Stimulated activated CD4-positive, alpha-beta T cell treated with anti-CD3 and anti-CD28 coated beads, Interleukin-4, amount 100 ng/mL, for 4 hours (primary cell): ENCODE results near the gene CNOT3.
"Not testable (repeated sequence)": the region's sequence is repeated elsewhere in the genome, so short reads cannot be mapped to it uniquely, and the experiment has no call there.

Source experiments
- DNase-seq, 2 experiments: peaks; one replicate each; pipeline ENCODE4 v3.0.0-alpha.2; 2020

Gene CNOT3

DNA sequence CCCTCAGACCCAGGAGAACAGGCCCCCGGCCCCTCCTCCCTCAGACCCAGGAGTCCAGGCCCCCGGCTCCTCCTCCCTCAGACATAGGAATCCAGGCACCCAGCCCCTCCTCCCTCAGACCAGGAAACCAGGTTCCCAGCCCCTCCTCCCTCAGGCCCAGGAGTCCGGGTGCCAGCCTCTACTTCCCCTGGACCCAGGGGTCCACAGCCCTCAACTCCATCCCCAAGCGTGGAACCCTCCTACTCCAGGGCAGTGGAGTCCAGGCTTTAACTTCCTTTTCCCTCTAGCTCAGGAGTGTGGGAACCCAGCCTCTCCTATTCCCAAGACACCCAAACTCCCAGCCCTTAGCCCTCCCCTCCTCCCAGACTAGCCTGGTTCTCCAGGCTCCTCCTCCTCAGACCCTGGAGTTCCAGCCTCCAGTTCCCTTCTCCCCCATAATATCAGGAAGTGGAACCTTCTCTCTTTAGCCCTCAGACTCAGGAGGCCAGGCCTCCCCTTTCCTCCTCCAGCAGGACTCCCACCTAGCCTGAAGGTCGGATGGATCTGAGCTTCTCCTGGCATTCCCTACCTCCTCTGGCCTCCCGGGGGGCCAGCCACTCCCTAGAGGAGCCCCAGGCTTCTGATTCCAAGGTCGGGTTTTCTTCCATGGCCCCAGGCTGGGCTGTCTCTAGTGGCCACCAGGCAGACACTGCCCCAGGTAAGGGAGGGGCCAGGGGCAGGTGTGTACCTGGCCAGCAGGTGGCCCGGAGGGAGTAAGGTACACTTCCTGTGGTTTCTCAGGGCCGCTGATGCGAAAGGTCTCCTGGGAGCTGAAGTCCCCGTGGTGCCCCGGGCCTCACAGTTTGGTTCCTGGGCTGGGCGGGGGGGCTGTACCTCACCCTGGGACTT, 35.2 kb downstream of the CNOT3 start, which contains the start of gene TMC4:
TSS of gene TMC4 (minus strand) at position 690 of the 888 bp plus-strand sequence. CDS start at position 647, 43 bp downstream.
- no peak for DNase-seq

DNA sequence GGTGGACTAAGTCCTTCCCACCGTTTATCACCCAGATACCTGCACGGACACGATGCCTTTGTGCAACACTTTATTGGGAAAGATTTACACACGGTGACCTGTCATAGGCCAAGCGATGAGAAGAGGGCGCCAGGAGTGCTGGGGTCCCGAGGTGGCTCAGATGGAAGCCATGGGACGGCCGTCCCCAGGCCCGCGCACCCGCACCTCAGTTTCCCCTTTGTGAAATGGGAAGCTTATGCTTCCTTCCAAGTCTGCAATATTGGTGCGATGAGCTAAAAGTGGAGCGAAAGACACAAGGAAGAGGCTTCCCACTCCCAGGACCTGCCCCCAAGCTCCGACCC, 35.8 kb downstream of the CNOT3 start:
- DNase-seq: no peak

DNA sequence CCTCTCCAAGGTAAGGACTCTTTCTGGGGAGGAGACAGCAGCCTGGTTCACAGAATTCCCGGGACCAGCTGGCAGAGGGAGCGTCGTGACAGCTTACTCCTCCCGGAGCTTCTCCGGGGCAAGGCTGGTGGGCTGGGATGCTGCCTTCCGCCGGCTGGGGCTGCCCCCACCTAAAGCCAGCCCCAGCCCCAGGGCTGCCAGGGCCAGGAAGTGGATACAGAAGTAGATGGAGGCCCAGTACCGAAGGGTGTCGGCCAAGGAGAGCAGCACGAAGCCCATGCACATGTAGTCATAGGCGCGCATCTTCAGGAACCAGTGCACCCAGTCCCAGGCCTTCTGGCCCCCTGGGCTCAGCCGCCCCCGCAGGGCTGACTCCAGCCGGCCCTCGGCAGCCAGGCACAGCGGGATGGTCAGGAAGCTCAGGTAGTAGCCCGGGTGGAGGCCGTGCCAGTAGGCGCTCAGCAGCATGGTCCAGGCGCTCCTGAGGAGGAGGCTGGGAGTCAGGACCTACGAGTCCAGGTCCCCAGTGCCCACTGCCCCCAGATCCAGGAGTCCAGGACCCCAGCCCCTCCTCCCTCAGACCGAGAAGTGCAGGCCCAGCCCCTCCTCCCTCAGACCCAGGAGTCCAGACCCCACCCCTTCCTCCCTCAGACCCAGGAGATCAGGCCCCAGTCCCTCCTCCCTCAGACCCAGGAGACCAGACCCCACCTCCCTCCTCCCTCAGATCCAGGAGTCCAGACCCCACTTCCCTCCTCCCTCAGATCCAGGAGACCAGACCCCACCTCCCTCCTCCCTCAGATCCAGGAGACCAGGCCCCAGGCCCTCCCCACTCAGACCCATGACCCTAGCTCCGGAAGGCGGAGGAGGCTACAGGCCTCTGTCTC, 36.6 kb downstream of the CNOT3 start:
- no peak for DNase-seq

DNA sequence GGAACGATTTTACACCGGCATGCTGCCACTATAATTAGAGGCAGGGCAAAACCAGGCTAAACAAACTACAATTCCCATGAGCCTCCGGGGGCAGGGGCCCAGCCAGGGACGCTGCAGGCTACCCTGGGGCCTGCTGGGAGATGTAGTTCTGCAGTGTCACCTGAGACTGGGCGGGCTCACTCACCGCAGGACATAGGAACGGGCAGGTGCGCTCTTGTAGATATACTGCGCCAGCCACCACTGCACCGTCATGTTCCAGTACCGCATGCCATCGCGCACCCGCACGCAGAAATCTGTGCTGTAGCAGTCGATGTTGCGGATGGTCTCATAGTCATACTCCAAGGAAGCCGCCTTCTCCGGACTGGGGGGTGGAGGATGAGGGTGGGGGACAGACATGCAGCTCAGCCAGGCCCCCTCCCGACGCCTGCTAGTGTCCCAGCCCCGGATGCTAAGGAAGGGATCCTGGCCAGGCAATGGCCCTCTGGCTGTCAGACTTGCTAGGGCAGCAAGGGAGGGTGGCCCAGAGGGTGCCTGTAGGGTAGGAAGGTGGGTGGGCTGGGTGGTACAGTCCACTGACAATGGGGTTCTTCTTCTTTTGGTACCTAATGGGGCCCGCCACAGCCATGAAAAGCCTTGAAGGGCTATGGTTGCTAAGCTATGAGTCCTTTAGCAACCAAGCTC, 41.2 kb downstream of the CNOT3 start:
- no peak for DNase-seq

DNA sequence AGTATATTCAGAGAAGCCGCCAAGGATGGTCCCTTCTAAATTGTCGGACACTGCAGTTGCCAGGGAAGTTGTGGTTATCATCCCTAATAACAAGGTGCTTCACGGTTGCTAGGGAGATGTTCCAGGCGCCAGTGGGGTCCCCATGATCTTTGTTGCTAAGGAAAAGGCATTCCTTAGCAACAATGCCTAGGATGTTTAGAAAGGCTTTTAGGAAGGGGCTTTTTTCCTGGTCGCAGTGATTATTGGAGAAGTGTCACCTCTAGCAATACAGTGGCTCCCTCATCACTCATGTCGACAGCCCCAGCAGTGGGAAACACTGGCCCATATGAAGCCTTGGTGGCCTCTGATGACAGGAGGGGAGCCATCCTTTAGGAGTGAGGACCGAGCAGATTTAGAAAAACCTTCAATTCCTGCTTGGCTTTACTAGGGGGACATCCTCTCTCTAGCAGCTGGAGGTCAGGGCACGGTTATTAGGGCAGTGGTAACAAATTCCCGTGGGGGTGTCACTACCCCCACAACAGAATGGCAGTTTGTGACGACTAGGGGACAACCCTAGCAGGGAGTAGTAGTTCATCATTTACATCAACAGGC, 41.8 kb downstream of the CNOT3 start:
- DNase-seq: no peak

DNA sequence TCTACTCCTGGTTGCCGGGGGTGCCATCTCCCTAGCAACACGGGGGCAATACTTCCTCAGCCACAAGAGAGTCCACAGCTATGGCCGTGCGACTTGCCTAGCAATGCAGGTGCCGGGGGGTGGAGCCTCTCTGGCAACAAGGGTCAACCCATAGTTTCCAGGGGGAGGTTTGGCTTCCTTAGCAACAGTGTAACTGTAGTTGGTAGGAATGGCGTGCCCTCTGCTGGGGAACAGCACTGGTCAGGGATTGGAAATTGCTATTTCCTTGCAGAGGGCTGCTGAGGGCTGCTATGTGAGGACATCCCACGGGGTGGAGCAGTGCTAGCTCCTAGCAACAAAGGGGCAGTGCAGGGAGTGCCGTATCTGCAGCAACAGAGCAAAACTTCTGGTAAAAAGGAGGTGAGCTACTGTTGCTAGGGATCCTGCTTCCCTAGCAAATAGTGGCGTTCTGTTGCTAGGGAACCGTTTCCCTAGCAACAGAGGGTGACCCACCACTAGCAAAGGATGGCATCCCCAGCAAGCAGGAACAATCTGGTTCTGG, 42.4 kb downstream of the CNOT3 start:
- no peak for DNase-seq

DNA sequence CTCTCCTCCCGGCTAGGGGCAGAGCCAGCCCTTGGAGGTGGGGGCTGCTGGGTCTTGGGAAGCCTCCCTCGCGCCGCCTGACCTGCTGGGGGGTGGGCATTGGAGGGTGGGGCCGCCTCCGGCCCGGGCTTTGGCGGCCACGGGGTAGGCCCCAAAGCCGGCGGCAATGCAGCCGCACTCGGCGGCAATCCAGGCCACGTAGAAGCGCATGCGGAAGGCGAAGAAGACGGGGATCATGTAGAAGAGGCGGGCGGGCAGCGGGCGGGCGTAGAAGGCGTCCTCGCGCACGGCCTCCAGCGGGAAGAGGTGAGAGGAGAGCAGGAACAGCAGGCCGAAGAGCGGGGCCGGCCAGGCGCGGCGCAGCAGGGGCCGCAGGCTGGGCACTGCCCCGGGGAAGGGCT, 43.1 kb downstream of the CNOT3 start:
- DNase-seq: no peak

DNA sequence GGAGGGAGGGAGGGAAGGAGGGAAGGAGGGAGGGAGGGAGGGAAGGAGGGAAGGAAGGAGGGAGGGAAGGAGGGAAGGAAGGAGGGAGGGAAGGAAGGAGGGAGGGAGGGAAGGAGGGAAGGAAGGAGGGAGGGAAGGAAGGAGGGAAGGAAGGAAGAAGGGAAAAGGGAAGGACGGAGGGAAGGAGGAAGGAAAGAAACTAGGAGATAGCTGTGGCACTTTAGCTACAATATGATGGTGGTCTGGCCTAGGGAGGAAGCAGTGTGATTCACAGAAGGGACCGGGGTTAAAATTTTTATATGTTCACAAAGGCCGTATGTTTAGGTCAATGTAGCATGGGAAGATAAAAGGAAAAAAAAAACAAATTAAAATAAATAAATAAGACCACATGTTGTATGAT, 44.3 kb downstream of the CNOT3 start:
- not testable (repeated sequence) for DNase-seq

DNA sequence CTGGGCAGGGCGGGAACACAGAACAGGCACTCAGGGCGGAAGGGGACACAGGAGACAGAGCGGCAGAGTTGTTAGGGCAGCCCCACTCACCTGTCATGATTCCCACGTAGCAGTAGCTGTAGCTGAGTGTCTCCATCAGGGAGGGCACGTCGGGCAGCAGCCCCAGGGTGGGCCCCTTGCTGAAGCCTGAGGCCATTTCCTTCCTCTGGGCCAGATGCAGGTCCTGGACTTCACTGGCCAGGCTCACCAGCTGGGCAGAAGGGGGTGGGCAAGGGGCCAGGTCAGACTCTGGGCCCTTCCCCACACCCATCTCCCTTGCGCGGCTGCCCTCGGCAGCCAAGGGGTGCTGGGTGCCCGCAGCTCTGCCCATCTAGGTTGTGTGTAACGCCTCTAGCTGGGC, 45.9 kb downstream of the CNOT3 start:
- DNase-seq: no peak

DNA sequence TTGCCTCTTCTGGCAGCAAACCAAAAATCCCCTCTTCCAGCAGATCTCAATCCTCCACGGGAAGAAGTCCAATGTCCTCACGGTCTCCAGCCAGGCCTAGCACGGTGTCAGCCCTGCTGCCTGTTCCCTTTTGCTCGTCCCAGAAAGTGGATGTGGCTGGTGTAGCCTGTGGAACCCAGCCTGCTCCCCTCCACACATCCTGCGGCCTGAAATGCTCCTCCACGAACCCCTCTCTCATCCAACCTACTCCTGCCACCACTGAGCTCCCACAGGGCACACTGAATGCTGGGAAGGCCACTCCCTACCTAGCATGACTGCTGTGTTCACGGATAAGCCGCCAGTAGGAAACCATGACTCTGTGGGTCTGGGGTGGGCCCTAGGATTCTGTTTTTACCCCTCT, 48.8 kb downstream of the CNOT3 start:
- no peak for DNase-seq

DNA sequence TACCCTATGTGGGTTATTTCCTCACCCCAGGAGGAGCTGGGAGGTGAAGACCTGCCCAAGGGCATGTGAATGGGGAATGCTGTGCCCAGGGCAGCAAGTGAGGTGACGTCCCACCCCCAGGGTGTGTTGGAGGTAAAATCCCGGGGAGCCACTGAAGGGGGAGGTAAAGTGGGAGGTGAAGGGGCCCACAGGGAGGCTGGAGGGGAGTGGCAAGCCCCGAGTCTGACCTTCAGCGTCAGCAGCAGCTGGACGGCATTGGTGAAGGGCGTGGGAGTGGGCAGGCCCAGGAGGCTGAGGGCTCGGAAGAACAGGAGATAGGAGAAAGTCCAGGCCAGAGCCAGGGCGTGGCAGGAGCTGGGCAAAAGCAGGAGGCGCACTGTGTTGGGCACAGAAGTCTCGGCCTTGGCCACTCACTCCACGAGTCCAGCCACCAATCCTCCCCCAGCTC, 49.4 kb downstream of the CNOT3 start:
- DNase-seq: no peak

DNA sequence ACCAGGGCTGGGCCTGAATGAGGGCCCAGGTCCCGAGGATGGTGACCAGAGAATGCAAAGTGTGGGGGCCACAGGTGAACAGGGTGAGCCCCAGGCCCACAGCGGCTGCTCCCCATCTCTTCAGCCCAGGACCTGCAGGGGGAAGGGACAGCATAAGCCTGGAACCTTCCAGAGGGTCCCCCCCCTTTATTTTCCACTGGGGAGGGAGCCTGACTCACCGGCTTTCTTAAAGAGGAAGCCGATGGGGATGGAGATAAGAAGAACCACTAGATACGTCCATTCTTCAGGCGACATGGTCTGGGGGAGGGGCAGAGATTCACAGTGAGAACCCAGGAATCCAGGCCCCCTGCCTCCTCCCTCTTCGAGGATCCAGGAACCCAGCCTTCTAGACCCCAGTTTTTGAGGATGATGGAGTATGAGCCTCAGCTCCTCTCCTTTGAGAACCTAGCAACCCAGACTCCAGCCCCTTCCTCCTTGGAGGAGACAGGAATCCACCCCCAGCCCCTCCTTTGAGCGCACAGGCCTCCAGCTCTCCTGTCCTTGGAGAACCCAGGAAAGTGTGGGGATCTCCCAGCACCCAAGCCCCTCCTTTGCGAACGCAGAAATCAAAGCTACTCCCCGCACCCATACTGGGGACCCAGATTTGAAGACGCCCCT, 50.8 kb downstream of the CNOT3 start:
- peak; percentile 47 to 76 for DNase-seq

DNA sequence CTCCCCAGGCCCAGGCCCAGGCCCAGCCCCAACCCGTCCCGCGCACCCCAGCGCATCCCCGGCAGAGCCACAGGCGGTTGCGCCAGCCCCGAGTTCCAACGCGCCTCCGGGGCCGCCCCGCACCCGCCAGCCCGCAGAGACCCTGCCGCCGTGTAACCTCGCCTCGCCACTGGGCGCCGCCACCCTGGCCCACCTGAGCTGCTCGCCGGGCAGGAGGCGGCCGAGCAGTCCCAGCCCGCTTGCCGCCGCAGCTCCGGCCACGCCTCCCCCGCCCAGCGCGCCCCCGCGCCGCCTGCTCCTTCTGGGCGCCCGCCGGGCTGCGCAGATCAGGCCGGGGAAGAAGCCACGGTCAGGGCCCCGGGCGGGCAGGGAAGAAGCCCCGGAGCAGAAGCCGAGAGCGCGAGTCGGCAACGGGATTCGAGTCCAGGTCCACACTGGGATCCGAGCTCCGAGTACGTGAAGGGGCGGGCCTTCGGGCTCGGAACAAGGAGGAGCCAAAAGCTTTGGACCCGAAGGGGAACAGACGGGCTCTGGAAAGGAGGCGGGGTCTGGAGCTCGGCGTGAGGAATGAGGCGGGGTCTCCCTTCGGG, 51.7 kb downstream of the CNOT3 start, which contains the start of gene MBOAT7:
TSS of gene MBOAT7 (minus strand) at position 436 of the 590 bp plus-strand sequence. CDS start 1,072 bp downstream, outside the sequence.
- DNase-seq: no peak

DNA sequence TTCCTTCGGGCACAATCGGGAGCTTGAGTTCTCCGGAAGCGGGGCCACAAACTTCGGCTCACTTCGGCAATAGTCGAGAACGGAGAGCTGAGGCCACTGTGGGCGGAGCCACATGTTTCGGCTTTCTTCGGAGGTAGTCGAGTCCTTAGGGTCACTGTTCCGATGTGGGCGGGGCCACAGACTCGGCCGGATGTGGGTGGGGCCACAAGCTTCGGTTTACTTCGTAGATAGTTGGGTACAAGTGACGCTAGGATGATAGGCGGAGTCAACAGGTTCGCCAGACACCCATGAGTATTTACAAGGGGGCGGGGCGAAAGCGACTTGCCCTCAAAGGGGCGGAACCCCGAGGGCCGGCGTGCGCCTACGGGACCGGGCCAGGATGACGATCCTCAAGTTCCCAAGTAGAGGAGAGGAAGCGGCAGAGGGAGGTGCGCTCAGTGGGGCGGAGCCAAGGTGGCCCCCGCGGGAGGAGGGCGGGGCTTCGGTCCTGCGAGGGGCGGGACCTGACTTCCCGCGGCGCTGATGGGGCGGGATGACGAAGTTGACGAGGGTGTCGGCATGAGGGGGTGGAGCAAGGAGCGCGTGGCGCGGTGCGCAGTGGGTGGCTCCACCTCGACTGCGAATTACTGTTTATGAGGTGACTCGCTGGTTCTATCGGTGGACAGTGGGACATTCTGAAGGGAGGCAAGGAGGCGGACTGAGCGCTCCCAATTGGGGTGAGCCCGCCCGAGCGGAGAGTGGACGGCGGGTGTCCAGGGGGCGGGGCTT, 52.4 kb downstream of the CNOT3 start:
- DNase-seq: peak; percentile 99 to 100

DNA sequence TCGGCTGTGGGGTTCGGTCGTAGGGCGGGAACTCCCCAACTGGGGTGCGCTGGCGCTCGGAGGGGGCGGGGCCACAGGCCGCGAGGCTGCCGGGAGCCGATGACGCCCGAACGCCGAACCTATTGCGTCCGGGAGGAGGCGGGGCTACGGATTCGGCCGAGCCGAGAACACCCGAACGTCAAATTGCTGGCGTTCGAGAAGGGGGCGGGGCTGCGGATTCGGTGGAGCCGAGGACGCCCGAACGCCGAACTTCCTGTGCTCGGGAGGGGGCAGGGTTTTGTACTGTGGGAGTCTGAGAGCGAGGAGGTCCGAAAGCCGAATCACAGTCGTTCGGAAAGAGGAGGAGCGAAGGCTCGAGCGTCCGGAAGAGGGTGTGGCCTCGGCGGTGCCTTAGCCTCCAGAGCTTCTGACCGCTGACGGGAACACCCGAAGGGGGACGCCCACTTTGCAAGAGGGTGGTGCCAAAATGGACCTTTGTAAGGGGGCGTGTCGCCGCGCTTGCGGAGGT, 53.0 kb downstream of the CNOT3 start:
- DNase-seq: peak; percentile 100

DNA sequence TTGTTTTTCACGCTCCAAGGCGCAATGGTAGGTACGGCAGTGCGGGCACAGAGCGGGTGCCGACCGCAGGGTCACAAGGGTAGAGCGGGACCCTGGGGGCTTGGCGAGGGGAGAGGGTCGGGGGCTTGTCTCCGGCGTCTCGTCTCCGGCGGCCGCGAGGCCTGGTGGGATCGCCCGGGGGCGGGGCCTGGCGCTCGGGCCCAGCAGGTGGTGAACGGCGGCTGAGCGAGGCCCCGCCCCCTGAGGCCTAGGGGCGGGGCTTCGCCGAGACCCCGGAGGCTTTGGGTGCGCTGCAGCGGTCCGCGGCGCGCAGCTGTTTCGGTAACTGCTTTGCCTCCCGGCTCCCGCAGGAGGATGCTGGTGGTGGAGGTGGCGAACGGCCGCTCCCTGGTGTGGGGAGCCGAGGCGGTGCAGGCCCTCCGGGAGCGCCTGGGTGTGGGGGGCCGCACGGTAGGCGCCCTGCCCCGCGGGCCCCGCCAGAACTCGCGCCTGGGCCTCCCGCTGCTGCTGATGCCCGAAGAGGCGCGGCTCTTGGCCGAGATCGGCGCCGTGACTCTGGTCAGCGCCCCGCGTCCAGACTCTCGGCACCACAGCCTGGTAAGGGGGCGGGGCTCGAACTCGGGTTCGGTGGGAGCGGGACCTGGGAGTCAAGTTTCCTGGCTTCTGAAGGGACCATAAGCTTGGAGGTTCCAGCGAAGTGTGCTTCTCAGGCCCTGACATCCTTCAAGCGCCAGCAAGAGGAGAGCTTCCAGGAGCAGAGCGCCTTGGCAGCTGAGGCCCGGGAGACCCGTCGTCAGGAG, 53.6 kb downstream of the CNOT3 start, which contains the start of gene TSEN34:
TSS of gene TSEN34 (plus strand) at position 298 of the 800 bp plus-strand sequence. CDS start at position 355, 57 bp downstream.
- DNase-seq: peak; percentile 84 to 87

DNA sequence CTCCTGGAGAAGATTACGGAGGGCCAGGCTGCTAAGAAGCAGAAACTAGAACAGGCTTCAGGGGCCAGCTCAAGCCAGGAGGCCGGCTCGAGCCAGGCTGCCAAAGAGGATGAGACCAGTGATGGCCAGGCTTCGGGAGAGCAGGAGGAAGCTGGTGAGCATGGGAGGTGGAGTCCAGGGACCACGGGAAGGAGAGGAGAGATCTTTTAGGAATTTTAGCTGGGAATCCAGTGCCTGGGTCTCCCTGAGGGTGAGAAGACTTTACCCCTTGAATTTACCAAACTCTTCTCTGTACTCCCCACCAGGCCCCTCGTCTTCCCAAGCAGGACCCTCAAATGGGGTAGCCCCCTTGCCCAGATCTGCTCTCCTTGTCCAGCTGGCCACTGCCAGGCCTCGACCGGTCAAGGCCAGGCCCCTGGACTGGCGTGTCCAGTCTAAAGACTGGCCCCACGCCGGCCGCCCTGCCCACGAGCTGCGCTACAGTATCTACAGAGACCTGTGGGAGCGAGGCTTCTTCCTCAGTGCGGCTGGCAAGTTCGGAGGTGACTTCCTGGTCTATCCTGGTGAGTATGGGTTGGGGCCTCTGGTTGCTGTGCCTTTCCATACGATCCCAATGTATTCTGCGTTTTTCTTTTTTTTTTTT, 54.4 kb downstream of the CNOT3 start:
- no peak for DNase-seq

DNA sequence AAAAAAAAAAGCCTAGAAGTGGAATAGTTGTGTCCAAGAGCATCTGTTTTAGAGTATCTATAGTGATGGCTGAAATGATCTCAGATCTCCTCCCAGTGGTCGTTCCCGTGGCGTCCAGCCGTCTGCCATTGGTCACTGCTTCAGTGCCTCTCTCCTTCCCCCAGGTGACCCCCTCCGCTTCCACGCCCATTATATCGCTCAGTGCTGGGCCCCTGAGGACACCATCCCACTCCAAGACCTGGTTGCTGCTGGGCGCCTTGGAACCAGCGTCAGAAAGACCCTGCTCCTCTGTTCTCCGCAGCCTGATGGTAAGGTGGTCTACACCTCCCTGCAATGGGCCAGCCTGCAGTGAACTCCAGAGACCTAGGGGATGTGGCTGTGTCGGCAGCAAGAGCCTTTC, 55.4 kb downstream of the CNOT3 start:
- DNase-seq: no peak

DNA sequence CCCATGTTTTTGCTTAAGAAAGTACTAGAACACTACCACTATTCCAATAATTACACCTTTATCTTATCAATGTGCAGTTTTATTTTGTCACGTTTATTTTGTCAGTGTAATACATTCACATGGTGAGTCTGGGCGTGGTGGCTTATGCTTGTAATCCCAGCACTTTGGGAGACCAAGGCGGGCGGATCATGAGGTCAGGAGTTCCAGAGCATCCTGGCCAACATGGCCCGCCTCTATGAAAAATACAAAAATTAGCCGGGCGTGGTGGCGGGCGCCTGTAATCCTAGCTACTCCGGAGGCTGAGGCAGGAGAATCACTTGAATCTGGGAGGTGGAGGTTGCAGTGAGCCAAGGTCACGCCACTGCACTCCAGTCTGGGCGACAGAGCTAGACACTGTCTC, 56.9 kb downstream of the CNOT3 start:
- not testable (repeated sequence) for DNase-seq
